ENCODE data around the gene MICA.
"Not testable (repeated sequence)": the region's sequence is repeated elsewhere in the genome, so short reads cannot be mapped to it uniquely, and the experiment has no call there.

Gene MICA

DNA sequence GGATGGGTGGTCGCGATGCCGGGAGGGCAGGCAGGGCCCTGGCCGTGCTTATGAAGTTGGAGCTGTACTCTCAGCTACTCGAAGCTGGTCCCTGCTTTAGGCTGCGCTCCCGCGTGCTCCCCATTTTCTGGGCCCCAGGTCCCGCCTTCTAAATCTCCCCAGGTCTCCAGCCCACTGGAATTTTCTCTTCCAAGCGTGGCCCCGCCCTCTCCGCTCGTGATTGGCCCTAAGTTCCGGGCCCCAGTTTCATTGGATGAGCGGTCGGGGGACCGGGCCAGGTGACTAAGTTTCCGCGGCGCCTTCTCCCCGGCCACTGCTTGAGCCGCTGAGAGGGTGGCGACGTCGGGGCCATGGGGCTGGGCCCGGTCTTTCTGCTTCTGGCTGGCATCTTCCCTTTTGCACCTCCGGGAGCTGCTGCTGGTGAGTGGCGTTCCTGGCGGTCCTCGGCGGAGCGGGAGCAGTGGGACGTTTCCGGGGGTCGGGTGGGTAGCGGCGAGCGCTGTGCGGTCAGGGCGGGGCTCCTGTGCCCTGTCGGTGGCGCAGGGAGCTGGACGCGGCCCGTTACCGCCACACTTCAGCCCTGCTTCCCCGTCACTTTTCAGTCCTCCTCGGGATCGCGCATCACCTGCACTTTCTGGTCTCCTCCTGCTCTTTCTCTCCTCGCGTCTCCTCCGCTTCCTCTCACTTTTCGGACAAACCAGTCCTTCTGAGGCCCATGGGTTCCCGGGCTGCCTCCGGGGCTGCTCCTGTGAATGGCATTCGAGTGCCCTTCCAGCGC lies at the start of gene MICA:
Gene MICA (plus strand): TSS at position 313 of the 778 bp plus-strand sequence. CDS start 38 bp downstream, at position 351.
- peak; percentile 80 for DNase-seq

DNA sequence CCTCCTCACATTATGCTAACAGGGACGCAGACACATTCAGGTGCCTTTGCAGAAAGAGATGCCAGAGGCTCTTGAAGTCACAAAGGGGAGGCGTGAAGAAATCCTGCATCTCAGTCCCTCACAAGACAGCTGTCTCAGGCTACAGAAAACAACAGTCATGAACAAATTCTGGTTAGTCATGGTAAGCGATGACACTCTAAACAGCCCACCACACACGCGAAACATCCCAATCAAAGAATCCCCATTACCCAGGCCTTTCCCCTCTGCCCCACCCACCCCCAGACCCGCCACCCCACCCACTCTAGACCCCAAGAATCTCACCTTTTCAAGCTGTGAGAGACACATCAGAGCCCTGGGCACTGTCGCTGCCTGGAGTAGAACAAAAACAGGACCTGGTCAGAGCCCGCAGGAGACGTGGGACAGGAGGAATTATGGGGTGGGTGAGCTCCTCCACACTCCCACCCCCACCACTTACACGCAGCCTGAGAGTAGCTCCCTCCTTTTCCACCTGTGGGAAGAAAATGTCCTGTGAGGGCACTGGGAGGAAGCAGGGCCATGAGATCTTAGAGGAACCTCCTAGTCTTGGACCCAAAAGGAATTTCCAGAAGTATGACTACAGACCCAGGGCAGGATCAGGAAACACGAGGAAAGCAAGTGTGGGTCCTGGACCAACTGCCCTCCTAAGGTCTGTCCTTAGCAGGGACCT lies 49.1 kb upstream of the MICA start:
- DNase-seq, result no peak

DNA sequence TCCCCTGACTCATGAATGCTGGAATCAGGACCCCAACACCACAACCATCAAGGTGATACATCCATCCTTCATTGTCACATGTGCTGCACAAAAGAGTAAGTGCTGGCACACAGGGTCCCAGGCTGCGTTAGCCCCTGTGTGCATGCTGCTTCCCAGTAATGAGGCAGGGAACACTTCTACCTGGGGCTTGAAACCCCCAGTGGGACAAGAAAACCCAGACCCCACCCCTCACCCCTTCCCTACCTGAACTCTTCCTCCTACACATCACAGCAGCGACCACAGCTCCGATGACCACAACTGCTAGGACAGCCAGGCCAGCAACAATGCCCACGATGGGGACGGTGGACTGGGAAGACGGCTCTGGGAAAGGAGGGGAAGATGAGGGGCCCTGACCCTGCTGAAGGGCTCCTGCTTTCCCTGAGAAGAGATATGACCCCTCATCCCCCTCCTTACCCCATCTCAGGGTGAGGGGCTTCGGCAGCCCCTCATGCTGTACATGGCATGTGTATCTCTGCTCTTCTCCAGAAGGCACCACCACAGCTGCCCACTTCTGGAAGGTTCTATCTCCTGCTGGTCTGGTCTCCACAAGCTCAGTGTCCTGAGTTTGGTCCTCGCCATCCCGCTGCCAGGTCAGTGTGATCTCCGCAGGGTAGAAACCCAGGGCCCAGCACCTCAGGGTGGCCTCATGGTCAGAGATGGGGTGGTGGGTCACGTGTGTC lies 48.4 kb upstream of the MICA start:
- DNase-seq, result no peak

DNA sequence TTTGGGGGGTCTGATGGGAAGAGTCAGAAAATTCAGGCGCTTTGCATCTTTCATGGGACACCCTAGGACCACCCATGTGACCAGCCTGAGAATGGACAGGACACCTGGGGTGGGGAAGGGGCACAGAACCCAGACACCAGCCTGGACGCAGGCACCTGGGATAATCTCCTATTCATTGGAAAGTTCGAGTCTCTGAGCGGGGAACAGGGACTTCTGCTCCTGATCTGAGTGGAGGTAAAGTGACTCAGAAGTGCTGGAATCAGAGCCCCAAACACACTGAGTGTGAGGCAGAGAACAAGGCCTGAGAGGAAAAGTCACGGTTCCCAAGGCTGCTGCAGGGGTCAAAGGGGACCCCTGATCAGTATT lies 47.8 kb upstream of the MICA start:
- DNase-seq, result no peak

DNA sequence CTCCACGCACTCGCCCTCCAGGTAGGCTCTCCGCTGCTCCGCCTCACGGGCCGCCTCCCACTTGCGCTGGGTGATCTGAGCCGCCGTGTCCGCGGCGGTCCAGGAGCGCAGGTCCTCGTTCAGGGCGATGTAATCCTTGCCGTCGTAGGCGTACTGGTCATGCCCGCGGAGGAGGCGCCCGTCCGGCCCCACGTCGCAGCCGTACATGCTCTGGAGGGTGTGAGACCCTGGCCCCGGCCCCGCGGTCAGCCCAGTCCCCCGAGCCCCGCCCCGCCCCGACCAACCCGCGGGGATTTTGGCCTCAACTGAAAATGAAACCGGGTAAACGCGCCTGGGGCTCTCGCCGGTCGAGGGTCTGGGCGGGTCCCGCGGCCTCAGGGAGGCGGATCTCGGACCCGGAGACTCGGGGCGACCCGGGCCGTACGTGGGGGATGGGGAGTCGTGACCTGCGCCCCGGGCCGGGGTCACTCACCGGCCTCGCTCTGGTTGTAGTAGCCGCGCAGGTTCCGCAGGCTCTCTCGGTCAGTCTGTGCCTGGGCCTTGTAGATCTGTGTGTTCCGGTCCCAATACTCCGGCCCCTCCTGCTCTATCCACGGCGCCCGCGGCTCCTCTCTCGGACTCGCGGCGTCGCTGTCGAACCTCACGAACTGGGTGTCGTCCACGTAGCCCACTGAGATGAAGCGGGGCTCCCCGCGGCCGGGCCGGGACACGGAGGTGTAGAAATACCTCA lies 47.0 kb upstream of the MICA start:
- no peak for DNase-seq

DNA sequence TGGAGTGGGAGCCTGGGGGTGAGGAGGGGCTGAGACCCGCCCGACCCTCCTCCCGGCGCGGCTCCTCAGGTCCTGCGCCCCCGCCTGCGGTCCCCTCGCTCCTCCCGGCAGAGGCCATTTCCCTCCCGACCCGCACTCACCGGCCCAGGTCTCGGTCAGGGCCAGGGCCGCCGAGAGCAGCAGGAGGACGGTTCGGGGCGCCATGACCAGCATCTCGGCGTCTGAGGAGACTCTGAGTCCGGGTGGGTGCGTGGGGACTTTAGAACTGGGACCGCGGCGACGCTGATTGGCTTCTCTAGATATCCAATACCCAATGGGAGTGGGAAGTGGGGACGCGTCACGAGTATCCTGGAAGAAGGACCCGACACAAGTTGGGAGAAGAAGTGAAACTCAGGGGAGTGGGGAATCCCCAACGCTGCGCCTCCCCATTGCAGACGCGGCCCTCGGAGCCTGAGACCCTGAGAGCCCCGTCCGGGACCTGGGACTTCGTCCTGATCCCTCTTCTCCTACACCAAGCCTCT lies 46.4 kb upstream of the MICA start, which contains the start of gene HLA-B:
Gene HLA-B (minus strand): TSS at position 234 of the 521 bp plus-strand sequence. CDS start 21 bp downstream, at position 213.
- peak; percentile 57 for DNase-seq

DNA sequence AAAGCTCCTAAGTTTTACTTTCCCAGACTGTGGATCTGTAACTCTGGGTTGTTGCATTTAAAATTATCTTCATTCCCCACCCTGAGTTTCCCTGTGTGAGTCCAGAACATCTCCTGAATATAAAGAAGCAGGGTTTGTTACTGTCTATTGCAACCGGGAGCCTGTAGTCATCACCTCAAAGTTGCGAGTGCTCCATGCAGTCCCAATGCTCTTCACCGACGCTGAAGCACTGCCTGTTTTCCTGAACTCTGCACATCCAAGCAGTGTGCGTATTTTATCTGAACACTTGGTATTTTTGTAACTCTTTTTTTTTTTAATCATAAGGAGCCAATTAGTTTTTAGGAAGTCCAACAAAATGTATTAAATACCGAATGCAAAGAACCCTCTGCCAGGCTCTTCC lies 45.5 kb upstream of the MICA start:
- DNase-seq, result no peak

DNA sequence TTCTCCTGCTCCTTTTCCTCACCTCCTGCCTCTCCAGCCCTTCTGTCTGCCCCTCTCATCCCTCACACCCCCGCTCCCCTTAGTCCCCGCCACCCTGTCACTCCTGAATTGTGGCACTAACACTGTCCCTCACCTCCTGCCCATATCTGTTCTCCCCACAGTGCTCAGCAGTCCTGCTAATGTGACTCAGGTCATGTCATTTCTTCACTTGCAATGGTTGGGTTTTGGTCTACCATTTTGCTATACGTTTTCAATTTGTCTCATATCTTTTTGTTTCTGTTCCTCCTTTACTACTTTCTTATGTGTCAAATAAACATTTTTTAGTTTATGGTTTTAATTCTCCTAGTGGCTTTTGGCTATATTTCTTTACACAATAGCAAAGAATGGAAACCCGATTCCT lies 45.1 kb upstream of the MICA start:
- no peak for DNase-seq

DNA sequence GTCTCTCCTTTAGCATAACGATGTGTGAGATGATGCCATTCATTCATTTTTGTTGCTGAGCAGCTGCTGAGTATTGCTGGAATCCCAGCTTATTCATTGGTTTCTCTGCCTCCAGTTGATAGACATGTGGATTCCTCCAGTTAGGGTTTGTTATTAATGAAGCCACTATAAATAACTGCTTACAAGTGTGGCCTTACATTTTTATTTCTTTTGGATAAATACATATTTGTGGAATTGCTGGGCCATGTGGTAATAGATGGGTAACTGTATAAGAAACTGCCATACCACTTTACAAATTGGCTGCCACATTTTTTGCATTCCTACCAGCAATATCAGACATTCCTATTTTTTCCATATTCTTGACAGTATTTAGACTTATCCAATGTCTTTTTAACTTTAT lies 43.8 kb upstream of the MICA start:
- peak; percentile 8 for DNase-seq

DNA sequence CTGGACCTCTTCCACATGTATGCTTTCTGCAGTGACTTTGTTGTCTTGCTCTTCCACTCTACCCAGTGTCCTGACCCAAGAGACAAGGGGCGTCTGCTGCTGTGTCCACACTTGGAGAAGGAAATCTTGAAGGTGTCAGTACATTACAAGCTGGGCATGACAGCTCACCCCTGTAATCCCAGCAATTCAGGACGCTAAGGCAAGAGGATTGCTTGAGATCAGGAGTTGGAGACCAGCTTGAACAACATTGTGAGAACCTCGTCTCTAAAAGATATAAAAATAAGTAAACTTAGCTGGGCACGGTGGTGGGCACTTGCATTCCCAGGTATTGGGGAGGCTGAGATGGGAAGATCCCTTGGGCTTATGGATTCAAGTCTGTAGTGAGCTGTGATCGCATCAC lies 40.6 kb upstream of the MICA start:
- DNase-seq, result no peak

DNA sequence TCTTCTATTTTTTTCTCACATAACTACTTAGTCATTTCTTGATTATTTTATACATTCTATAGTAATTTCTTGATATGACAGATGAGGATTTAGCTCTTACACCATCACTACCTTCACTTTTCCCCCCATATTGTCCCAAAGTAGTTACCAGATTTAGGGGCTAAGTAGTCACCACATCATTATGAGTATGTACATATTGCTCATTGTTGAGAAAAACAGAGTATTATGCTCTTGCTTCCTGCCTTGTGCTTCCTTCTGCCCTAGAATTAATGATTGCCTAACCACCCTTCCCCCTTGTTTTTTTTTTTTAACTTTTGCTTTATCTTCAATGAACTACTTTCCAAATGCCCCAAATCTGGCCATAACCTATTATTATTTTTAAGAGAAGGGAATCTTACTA lies 39.6 kb upstream of the MICA start:
- DNase-seq, result no peak

DNA sequence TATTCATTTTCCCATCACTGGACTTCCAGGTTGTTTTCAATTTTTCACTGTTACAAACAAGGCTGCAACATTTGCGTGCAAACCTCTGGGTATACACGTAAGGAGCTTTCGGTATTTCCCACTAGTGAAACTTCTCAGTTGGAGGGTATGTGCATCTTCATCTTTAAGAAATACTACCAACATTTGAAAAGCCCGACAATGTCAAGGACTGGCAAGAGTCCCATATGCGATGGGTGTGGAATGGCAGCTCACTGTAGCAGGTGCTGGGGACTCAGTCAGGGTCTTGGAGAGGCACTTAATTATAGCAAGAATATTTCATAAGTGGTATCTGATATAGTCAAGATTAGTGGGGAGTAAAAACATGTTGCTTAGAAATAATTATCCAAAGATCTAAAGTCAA lies 37.5 kb upstream of the MICA start:
- no peak for DNase-seq

DNA sequence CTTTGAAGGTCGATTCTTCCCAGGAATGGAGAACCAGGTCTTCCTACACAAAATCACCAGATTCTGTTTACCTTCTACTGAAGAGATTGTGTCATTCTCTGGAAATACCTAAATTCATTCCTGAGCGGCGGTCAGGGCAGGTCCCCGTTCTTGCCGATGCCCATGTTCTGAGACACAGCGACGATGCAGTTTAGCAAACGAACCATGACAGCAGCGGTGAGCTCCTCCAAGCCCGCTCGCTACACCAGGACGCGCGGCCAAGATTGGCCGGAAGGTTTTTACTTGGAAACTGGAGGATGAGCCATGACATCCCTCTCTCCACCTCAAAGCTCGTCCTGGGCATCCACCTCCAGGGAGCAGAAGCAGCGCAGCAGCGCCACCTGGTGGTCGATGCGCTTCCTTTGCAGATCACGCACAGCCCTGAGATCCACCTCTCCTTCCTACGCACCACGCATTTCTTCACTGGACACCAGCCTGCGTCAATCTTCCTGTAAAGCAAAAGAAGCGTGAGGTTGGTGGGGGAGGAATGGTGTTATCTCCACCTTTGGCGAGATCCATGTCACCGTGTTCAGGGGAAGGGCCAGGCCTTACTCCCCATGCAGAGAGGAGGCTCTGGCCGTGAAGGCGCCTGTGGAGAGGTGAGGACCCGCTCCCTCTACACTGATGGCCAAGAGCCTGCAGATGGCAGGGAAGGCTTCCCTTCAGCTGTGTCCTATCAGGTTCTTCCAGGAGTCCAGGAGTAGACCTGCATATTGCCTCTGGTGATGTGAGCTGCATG lies 36.5 kb upstream of the MICA start:
- peak; percentile 81 for DNase-seq

DNA sequence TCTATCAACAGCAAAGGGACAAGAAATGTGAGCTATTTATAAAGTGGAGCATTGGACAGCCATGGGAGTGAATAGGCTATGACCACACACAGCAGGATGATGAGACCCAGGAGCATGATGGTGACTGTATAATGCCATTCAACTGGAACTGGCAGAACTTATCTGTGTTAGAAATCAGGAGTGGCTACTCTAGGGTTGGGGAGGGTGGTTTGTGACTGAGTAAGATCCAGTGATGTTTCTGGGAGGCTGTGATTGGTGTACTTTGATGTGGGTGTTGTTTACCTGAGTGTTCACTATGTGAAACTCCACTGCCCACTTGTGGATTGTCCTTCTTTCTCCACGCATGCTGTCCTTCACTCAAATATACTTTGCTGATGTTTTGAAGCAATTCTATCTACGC lies 34.9 kb upstream of the MICA start:
- no peak for DNase-seq

DNA sequence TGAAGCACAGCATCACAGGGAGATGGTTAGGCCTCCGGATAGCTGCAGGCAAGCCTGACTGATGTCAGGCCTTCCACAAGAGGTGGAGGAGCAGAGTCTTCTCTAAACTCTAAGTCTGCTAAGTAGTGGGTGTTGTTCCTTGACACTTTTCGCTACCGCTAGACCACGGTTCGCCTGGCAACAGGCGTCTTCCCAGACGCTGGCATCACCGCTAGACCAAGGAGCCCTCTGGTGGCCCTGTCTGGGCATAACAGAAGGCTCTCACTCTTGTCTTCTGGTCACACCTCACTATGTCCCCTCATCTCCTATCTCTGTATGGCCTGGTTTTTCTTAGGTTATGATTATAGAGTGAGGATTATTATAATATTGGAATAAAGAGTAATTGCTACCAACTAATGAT lies 29.3 kb upstream of the MICA start:
- DNase-seq, result not testable (repeated sequence)

DNA sequence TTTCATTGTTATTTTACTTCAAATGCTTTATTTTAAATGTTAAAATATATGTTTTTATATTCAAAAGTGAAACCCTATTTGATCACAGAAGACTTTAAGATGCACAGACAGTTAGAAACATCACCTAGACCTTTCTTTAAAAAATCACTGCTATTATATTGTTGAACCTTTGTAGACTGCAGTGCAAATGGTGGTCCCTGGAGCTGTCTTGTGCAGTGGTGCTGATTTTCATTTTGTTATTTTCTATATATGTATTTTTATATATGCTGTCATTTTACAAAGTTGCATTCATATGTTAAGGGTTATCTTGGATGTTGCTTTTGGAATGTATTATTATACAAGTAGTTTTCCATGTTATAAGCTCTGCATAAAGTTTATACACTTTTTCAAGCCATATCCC lies 27.7 kb upstream of the MICA start:
- DNase-seq, result no peak

DNA sequence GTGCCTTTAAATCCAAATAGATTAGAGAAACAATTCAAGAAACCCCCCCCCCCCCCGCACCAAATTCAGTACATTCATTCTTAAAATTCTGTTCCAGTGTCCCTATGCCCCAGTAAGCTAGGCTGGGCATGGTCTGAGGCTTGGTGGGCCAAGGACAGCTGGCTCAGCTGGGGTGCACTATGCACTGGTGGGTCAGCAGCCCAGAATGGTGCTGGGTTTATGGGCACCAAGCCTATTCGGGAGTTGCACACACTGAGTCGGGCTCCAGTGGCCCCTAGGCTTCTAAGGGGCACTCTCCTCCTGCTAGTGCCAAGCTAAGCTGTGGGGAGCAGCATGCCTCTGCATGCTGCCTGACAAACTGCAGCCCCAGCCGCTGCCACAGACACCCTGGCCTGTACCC lies 26.4 kb upstream of the MICA start:
- DNase-seq, result no peak

DNA sequence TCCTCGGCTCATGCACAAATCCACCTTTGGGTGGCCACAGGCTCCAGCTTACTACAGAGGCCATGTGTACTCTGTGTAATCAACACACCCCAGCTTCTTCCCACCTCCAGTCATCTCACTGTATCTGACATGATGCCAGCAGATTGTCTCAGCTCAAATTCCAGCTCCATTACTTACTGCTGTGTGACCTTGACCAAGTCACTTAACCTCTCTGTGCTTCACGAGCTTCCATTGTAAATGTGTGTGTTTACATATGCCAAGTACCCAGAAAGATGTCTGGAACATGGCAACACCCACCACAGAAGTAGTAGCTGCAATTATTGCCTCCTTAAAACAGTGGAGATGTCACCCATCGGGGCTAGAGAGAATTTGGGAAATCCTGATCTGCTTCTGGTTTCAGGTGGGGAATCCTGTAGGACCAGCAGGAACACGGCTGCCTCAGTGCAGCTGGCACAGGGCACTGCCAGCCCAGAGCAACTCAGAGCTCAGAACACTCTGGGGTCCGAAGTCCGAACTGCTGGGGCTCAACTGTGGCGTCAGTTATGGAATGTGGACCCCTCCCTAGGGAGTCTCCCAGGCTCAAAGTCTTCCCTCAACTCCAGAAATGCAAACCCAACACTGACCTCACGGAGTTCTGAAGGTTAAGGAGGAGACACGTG lies 25.2 kb upstream of the MICA start:
- DNase-seq, result no peak

DNA sequence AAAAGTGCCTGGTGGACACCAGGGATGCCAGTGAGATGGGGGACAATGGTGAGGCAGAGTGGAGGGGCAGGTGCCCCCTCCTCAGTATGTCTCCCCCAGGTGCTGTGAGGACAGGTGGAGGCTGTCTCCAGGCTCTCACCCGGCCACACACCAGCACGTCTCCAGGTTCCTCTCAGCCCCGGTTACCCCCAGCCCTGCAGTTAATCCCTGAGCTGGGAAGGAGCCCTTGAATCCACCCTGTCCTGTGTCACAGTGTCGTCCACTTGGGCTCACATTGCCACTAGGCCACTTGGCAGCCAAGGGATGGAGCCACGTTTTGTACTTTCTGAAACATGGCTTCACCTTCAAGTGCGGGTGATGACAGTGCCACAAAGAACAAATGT lies 24.7 kb upstream of the MICA start:
- DNase-seq, result no peak

DNA sequence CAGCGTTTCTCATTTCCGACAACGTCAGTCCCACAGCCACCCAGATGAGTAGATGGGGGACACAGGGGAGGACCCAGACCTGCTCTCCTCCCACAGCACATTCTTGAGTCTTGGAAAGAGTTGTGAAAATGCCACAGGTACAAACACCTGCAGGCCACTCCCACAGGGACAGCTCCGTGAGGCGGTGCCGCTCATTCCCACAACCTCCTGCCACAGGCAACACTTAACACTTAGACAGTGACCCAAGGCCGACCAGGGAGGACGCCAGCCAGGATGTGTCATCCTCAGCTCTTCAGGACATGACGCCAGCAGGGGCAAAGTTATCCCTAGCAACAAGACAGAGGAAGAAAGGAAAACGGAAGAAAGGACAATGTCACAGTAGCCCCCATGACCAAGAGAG lies 23.5 kb upstream of the MICA start:
- no peak for DNase-seq

DNA sequence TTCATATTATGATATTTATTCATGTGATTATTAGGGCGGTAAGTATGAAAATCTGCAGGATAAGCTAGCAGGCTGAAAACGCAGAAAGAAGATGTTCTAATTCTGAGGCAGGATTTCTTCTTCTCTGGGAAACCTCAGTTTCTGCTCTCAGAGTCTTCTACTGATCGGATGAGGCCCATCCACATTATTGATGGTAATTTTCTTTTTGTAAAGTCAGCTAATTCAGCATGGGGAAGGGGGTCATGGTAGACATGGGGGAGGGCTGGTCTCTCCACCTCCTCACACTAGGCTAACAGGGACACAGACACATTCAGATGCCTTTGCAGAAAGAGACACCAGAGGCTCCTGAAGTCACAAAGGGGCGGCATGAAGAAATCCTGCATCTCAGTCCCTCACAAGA lies 21.7 kb upstream of the MICA start:
- DNase-seq, result no peak

DNA sequence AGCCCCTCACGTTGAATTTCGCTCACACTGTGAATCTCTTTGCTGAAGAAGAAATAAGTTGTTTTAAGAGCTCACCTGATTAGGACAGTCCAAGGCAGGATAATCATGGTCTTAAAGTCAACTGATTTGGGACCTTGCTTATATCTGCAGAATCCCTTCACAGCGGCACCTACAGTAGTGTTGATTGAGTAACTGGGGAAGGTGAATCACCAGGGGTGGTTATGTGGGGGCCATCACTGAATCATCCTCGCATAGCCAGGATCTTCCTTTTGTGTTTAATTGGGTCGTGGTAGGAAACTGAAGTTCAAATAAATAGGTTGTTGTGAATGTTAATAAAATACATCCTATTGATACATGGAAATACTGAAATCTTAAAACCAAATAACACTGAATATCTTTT lies 20.2 kb upstream of the MICA start:
- no peak for DNase-seq
